ENCODE results near the gene POP7.

POP7 gene

DNA sequence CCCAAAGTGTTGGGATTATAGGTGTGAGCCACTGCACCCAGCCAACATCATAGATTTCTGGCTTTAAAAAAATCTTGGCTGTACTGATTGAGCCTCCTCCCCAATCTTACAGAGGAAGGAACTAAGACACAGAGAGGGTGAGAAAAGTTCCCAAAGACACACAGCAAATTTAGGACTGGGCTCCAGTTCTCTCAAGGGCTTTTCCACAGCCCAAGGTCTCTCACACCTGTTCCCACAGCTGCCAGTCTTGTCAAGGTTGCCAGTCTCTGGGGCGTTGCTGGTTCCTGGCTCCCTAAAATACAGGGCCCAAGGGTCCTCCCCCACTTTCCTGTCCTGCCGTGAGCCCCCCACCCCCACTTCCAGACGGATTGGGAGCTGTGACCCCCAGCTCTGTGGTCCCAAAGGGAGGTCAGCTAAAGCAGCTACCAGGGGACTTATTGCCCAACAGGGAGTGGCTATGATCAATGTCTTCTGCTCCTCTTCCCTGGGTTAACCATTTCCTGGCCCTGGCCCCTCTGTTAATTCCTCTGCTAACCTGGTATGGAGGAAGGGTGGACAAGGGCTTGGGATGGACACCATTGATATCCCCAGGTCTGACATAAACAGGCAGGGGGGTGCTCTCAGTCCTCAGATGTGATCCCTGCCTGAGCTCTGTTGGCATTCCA, 24.3 kb downstream of the POP7 start:
- Histone ChIP-seq H3K4me2 (ENCODE audit: low read length) (no peak overlapping the region), H4K20me1 (ENCODE audit: control insufficient read depth, insufficient read depth, low read depth, low read length) (no peaks in the 10 kb centered on the region), H3F3A (ENCODE audit: control insufficient read depth, insufficient read depth) (no peaks in the 10 kb centered on the region), H3K27me3 (ENCODE audit: control insufficient read depth, low read length) (peaks cover 27% of the 10 kb centered on the region), H3K79me2 (ENCODE audit: control insufficient read depth, low read length) (no peaks in the 10 kb centered on the region), H3K4me1 (ENCODE audit: control insufficient read depth, low read length) (peaks cover 28% of the 10 kb centered on the region), H3K9me3 (ENCODE audit: control insufficient read depth, insufficient read depth, low read length) (no peaks in the 10 kb centered on the region), H3K27ac (ENCODE audit: low read depth, low read length) (no peak overlapping the region), H3K9me2 (replicated peaks; ENCODE audit: control insufficient read depth, low read length) (no peaks in the 10 kb centered on the region), H3K36me3 (ENCODE audit: control insufficient read depth, low read length) (no peaks in the 10 kb centered on the region), H3K4me3 (ENCODE audit: low read length) (no peak overlapping the region)
- TF ChIP-seq EZH2phosphoT487 (IDR thresholded peaks at IDR 0.05; ENCODE audit: borderline replicate concordance, low read length) = no peak
- TF ChIP-seq CTCF (IDR thresholded peaks at IDR 0.05; ENCODE audit: low read depth, low read length, poor library complexity, severe bottlenecking) = no peak

DNA sequence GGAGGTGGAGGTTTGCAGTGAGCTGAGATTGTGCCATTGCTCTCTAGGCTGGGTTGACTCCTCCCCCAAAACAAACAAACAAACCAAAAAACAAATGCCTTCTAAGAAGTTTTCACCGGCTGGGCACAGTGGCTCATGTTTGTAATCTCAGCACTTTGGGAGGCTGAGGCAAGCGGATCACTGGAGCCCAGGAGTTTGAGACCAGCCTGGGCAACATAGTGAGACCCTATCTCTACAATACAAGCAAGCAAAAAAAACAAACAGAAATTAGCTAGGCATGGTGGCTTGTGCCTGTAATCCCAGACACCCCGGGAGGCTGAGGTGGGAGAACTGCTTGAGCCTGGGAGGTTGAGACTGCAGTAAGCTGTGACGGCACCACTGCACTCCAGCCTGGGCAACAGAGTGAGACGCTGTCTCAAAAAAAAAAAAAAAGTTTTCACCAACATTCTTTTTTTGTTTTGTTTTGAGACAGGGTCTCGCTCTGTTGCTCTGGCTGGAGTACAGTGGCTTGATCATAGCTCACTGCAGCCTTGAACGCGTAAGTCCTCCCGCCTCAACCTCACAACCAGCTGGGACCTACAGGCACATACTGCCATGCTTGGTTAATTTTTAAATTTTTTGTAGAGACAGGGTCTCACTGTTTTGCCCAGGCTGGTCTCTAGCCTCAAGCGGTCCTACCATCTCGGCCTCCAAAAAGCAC, 26.2 kb downstream of the POP7 start:
- Histone ChIP-seq H3F3A (ENCODE audit: control insufficient read depth, insufficient read depth) (no peaks in the 10 kb centered on the region), H3K79me2 (ENCODE audit: control insufficient read depth, low read length) (no peaks in the 10 kb centered on the region), H3K9me2 (replicated peaks; ENCODE audit: control insufficient read depth, low read length) (no peaks in the 10 kb centered on the region), H3K27me3 (ENCODE audit: control insufficient read depth, low read length) (peaks cover 16% of the 10 kb centered on the region), H4K20me1 (ENCODE audit: control insufficient read depth, insufficient read depth, low read depth, low read length) (no peaks in the 10 kb centered on the region), H3K4me3 (ENCODE audit: low read length) (peak overlapping the region; percentile 2; the same call in 1 of the 2 replicates), H3K4me2 (ENCODE audit: low read length) (peak overlapping the region; percentile 21), H3K9me3 (ENCODE audit: control insufficient read depth, insufficient read depth, low read length) (no peaks in the 10 kb centered on the region), H3K4me1 (ENCODE audit: control insufficient read depth, low read length) (peaks cover 25% of the 10 kb centered on the region), H3K27ac (ENCODE audit: low read depth, low read length) (no peak overlapping the region), H3K36me3 (ENCODE audit: control insufficient read depth, low read length) (no peaks in the 10 kb centered on the region)
- TF ChIP-seq CTCF (IDR thresholded peaks at IDR 0.05; ENCODE audit: low read depth, low read length, poor library complexity, severe bottlenecking) = no peak
- no peak for TF ChIP-seq EZH2phosphoT487 (IDR thresholded peaks at IDR 0.05; ENCODE audit: borderline replicate concordance, low read length)

- Histone ChIP-seq H3K9me2 (replicated peaks; ENCODE audit: control insufficient read depth, low read length) (no peaks in the 10 kb centered on the region), H3K9me3 (ENCODE audit: control insufficient read depth, insufficient read depth, low read length) (no peaks in the 10 kb centered on the region), H3K27ac (ENCODE audit: low read depth, low read length) (no peak overlapping the region), H3K4me2 (ENCODE audit: low read length) (no peak overlapping the region), H3K4me3 (ENCODE audit: low read length) (no peak overlapping the region), H3K4me1 (ENCODE audit: control insufficient read depth, low read length) (peaks cover 25% of the 10 kb centered on the region), H4K20me1 (ENCODE audit: control insufficient read depth, insufficient read depth, low read depth, low read length) (no peaks in the 10 kb centered on the region), H3K79me2 (ENCODE audit: control insufficient read depth, low read length) (no peaks in the 10 kb centered on the region), H3F3A (ENCODE audit: control insufficient read depth, insufficient read depth) (no peaks in the 10 kb centered on the region), H3K27me3 (ENCODE audit: control insufficient read depth, low read length) (peaks cover 6% of the 10 kb centered on the region), H3K36me3 (ENCODE audit: control insufficient read depth, low read length) (no peaks in the 10 kb centered on the region)
- TF ChIP-seq CTCF (IDR thresholded peaks at IDR 0.05; ENCODE audit: low read depth, low read length, poor library complexity, severe bottlenecking) = no peak
- no peak for TF ChIP-seq EZH2phosphoT487 (IDR thresholded peaks at IDR 0.05; ENCODE audit: borderline replicate concordance, low read length)
Observed at GRCh38 chr7:100735730-100736129, 29.8 kb downstream of the POP7 start.

Data from DOHH2 (cell line).